NK-92 treated with Interleukin-12 subunit alpha and Interleukin-12 subunit beta, amount 100 ng/mL, for 24 hours (cell line): ENCODE results near the gene POLR3E.
A peak's percentile ranks its signal among the peaks of the same experiment; 100 is the strongest.

ENCODE experiments used
- DNase-seq: peaks from one replicate; lab custom pipeline; 2025; lab: John Stamatoyannopoulos, UW

POLR3E gene

GRCh38 chr16:22317001-22317530 is 19.9 kb downstream of the POLR3E start:
- DNase-seq = no peak

DNA sequence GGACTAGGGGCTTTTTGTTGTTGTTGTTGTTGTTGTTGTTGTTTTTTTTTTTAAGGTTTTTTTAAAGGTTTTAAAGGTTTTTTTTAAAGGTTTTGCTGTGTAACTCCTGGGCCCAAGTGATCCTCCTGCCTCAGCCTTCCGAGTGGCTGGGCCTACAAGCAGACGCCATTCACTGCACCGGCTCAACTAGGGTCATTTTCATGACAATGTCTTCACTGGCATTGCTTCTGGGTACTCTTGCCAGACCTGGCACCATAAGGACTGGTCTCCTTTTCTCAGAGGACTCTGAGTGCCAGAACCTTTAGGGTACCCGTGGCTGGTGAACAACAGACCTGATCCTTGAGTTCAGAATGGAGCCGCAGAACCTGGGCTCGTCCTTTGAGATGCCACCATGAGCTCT is 20.4 kb downstream of the POLR3E start:
- DNase-seq = no peak

- peak; percentile 8 for DNase-seq
Observed at GRCh38 chr16:22318690-22319358, 21.6 kb downstream of the POLR3E start.

- DNase-seq = no peak
Observed at GRCh38 chr16:22320572-22321339, 23.5 kb downstream of the POLR3E start.

- peak; percentile 19 for DNase-seq
Observed at GRCh38 chr16:22321340-22322001, 24.3 kb downstream of the POLR3E start.

- no peak for DNase-seq
Observed at GRCh38 chr16:22322021-22322471, 24.8 kb downstream of the POLR3E start.

GRCh38 chr16:22322741-22323140 is 25.5 kb downstream of the POLR3E start:
- no peak for DNase-seq

- no peak for DNase-seq
Observed at GRCh38 chr16:22323173-22323958, 26.2 kb downstream of the POLR3E start.

DNA sequence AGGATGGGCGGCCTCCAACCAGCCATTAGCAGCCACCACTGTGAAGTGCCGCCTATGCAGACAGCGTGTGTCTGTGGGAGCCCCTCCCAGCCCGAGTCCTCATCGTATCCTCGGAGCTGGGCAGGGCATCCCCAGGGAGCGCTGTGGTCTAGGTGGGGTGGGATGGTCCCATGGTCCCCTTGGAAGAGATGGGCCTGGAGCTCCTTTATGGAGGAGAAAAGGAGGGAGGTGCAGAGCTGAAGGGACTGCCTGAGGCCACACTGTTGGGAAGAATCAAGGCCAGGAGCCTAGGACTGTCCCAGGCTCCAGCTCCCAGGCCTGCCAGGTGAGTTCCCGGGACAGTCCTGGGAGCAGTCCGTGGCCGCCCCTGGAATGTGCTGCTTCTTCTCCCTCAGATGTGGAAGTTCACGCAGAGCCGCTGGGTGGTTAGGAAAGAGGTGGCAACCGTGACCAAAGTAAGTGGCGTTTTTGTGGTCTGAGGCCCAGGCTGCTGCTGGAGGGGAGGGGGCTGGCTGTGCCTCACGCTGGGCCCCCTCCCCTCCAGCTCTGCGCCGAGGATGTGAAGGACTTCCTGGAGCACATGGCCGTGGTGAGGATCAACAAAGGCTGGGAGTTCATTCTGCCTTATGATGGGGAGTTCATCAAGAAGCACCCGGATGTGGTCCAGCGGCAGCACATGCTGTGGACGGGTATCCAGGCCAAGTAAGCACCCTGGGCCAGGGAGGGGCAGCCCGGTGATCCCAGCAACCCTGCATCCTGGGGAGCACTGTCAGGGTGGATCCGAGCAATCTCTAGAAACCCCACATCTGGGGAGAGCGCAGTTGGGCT is 27.0 kb downstream of the POLR3E start:
- DNase-seq = no peak

GRCh38 chr16:22324787-22325597 is 27.8 kb downstream of the POLR3E start:
- DNase-seq = no peak

GRCh38 chr16:22325598-22326368 is 28.6 kb downstream of the POLR3E start:
- DNase-seq = no peak

DNA sequence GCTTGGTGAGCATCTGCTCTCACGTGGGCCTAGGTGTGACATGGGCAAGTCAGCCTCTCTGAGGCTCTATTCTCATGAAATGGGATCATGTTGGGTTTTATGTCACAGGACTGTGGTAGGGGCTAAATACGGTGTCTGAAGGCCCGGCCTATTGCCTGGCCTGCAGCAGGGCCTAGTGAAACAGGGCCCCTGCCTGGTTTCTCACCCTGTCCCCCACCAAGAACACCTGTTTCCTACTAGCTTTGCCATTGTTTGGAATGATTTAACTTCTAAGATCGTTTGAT is 29.1 kb downstream of the POLR3E start:
- DNase-seq = no peak

DNA sequence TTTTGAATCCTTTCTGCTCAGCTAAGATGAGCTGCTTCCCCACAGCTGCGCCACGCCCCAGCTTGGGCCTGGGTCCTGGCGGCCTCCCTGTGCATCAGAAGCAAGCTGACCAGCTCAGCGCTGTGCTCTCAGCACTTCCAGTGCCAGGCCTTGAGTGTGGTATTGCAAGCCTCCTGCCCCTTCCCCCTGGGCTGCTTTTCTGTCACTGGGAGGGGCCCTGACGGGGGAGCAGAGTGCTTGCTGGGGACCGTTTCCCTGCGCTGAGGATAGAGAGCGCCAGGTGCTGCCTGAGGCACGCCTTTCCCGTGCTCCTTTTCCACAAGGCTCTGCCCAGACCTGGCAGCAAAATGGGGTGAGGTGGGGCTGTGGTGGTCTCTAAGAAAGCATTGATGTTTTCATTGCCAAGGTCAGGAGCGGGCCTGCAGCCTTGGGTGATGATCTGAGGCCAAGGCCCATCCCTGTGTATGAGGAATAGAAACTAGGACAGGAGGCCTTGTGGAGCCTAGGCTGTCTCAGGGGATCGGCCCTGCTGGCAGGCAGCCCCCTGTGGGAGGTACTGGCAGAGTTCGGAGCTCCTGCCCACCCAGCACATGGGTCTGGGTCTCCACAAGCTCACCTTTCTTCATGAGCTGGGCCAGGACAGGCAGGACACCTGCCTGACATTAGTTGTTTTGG is 29.7 kb downstream of the POLR3E start:
- no peak for DNase-seq

DNA sequence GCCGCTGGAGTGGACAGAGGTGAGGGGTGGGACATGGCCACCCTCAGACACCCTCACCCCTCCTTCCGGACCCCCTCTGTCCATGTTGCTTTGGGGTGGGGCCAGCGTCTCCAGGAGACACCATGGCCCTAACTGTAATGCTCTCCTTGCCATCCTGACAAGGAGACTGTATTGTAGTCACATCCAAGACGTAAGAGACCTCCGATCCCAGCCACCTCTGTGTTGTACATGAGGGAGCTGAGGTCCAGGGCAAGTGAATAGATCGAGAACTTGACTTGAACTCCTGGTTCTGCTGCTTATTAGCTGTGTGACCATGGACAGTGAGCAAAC is 30.2 kb downstream of the POLR3E start:
- DNase-seq = no peak

DNA sequence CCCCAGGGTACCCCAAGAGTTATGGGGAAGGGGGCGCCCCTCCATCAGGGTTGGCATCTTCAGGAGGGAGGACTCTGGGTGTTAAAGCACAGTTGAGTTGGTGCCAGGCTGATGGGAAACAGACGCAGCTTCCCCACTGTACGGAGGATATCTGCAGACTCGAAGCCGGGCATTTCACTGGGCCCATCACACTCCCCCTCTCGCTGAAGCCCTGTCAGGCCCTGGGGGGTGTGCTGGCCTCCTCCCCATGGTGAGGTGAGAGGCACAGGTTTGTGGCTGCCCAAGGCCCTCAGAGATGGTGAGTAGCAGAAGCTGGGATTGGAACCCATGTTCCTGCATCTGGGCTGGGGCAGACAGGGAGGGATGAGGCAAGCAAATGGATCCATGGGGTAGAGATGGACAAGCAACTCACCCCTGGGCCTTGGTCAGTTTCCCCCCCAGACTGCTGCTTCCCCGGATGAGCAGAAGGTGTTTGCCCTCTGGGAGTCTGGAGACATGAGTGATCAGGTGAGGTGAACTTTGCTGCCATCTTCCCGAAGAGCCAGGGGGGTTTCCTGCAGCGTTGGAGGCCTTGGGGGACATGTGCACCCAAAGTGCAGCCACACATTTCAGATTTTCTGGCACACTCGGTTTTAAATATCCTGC is 31.0 kb downstream of the POLR3E start:
- DNase-seq = no peak

DNA sequence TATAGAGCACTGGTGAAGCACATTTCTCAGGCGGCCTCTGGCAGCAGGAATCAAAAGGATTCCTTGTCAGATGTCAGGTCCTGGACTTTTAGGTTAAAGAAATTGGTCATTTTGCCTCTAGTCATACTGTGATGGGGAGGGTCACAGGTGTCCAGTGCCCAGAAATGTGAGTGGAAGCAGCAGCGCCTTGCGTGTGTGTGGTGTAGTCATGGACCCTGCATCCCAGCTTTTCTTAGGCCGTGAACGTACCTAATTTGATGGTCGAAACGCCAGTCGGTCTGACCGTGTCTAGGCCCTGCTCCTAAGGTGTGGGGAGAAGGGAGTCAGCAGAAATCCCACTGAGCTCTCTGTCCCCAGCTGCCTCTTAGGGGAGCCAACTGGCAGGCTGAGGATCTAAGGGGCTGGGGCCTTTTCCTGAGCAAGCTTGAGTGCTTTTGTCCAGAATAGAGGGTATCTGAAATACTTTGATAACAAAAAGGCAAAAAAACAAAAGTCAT is 32.0 kb downstream of the POLR3E start:
- DNase-seq = no peak

- no peak for DNase-seq
Observed at GRCh38 chr16:22330326-22330725, 33.1 kb downstream of the POLR3E start.

DNA sequence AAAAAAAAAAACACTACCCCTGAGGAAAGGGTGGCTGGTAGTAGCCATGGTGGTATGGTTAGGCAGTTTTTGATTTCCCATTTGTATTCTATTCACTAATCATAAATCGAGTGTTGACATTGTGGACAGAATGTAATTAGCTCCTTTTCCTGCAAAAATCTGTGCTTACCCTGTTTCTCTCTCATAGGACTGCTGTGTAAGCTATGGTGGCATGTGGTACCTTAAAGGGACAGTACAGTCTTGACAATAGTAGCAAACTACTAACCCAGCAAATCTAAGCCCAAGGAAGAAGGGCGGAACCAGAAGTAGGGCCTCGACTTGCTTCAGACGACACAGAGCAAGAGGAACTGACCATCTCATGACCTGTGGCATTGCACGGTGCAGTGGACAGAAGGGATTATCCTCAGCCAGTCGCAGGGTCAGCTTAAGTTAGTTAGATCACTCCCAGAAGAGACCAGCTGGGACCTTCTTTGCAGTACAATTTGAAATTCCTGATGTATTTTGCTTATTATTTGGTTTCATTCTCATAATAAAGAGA is 36.3 kb downstream of the POLR3E start:
- DNase-seq = no peak
